K562 (cell line): Measurements from ENCODE around the gene BBX. TPM values are rescaled to one million over a fixed set of nuclear protein-coding genes. Genes with fewer than 3 reads are reported as not detected.

Source experiments
- ATAC-seq: fragments of 200-7000 bp; cut with Tn5 transposase; 3 replicates; pipeline ENCODE4 v1.9.1; 2020; ENCODE audit warnings: moderate library complexity
- BruUV-seq: library from RNA; stranded (reverse); fragments of 400-500 nt; replicated peaks from 2 replicates; lab custom pipeline; 2021; lab: Mats Ljungman, UMichigan
- CTCF ChIA-PET: fragments of 300-600 bp; formaldehyde crosslinking; extraction: SDS; loops from one replicate; lab custom pipeline; 2021; ENCODE audit warnings: low intra/inter-chr PET ratio; lab: Yijun Ruan, JAX
- POLR2A ChIA-PET: fragments of 300-600, 350-650 bp; sonication (Branson Sonifier 250); formaldehyde crosslinking; extraction: SDS; loops from one replicate; lab custom pipeline; 2021; ENCODE audit warnings: antibody characterized with exemption, inconsistent platforms; lab: Yijun Ruan, JAX
- DNase-seq, 4 experiments: peaks; one replicate each; pipeline versions ENCODE4 v3.0.0 to v3.0.0-alpha.2; 2011 to 2018; ENCODE audit warnings: low spot score in 3 of 4, mixed read lengths in 3 of 4; ENCODE audit errors: extremely low read depth in 1 of 4
- FAIRE-seq: peaks from 2 replicates; lab custom pipeline; 2011; peaks lifted over from hg19 to GRCh38; lab: Jason Lieb, UNC
- H2AFZ ChIP-seq: 2 replicates; pipeline ENCODE4 v1.6.0; 2011; ENCODE audit warnings: low read depth, low read length, control low read depth, inconsistent platforms
- H3K27ac ChIP-seq: fragments of 200-600 bp; 3 replicates; pipeline ENCODE4 v1.8.0; 2011; ENCODE audit warnings: low read depth, mild to moderate bottlenecking, control low read depth, inconsistent platforms, low read length, moderate library complexity, mixed read lengths; ENCODE audit errors: extremely low read depth
- H3K27me3 ChIP-seq, 2 experiments: fragments of 300-600 bp in 1 of 2; 2 replicates in 1 of 2; 3 replicates in 1 of 2; pipeline versions ENCODE4 v1.6.0 to v1.8.0; 2011; ENCODE audit warnings: inconsistent platforms in 2 of 2, low read length in 2 of 2, mild to moderate bottlenecking in 1 of 2, mixed read lengths in 1 of 2, moderate library complexity in 1 of 2; ENCODE audit not compliant: control insufficient read depth in 2 of 2, insufficient read depth in 2 of 2
- H3K36me3 ChIP-seq: fragments of 300-600 bp; 3 replicates; pipeline ENCODE4 v1.8.0; 2011; ENCODE audit warnings: mild to moderate bottlenecking, low read length, inconsistent platforms; ENCODE audit not compliant: control insufficient read depth, insufficient read depth
- H3K4me1 ChIP-seq, 2 experiments: fragments of 200-600 bp in 1 of 2; replicated peaks in 1 of 2; 2 replicates in 1 of 2; 3 replicates in 1 of 2; pipeline versions ENCODE4 v1.5.1 to v1.8.0; 2011; ENCODE audit warnings: inconsistent platforms in 2 of 2, low read length in 2 of 2, mild to moderate bottlenecking in 1 of 2, mixed read lengths in 1 of 2, moderate library complexity in 1 of 2; ENCODE audit not compliant: control insufficient read depth in 2 of 2, insufficient read depth in 2 of 2
- H3K4me2 ChIP-seq: 2 replicates; pipeline ENCODE4 v1.6.1; 2011; ENCODE audit warnings: low read length, control low read depth, inconsistent platforms, mixed read lengths; ENCODE audit not compliant: insufficient read depth
- H3K4me3 ChIP-seq: fragments of 200-600 bp; sonication (generic), shearing (Covaris generic); 2 replicates; pipeline ENCODE4 v1.5.1; 2016; ENCODE audit warnings: control low read depth, inconsistent platforms
- H3K79me2 ChIP-seq: fragments of 200-600 bp; 3 replicates; pipeline ENCODE4 v1.8.0; 2011; ENCODE audit warnings: low read length, inconsistent platforms; ENCODE audit not compliant: control insufficient read depth, insufficient read depth
- H3K9ac ChIP-seq, 2 experiments: 2 replicates each; pipeline versions ENCODE4 v1.6.0 to v1.6.1; 2011; ENCODE audit warnings: low read depth in 2 of 2, low read length in 2 of 2, control low read depth in 1 of 2, inconsistent platforms in 1 of 2, mild to moderate bottlenecking in 1 of 2, mixed read lengths in 1 of 2; ENCODE audit not compliant: insufficient read depth in 1 of 2
- H3K9me1 ChIP-seq: one replicate; pipeline ENCODE4 v1.6.0; 2011; ENCODE audit warnings: inconsistent platforms, mild to moderate bottlenecking, low read length, moderate library complexity; ENCODE audit not compliant: control insufficient read depth, insufficient read depth
- H3K9me3 ChIP-seq: replicated peaks from 2 replicates; pipeline ENCODE4 v1.5.1; 2011; ENCODE audit warnings: low read depth, low read length, inconsistent platforms; ENCODE audit not compliant: control insufficient read depth, insufficient read depth
- H4K20me1 ChIP-seq: replicated peaks from 2 replicates; pipeline ENCODE4 v1.6.1; 2011; ENCODE audit warnings: low read length, inconsistent platforms, mixed read lengths; ENCODE audit not compliant: control insufficient read depth, insufficient read depth
- CBFA2T2 ChIP-seq: fragments of 450-650 bp; conservative IDR thresholded peaks from 2 replicates; pipeline ENCODE4 v1.6.1; 2017; ENCODE audit warnings: mild to moderate bottlenecking
- CREM ChIP-seq: IDR thresholded peaks from 2 replicates; pipeline ENCODE4 v1.6.1; 2014; ENCODE audit warnings: antibody characterized with exemption, low read depth
- HINFP ChIP-seq: fragments of 450-650 bp; conservative IDR thresholded peaks from 2 replicates; pipeline ENCODE4 v1.6.1; 2016; ENCODE audit warnings: missing genetic modification characterization, low read depth, mild to moderate bottlenecking, control low read depth, missing compliant biosample characterization
- NFYB ChIP-seq: IDR thresholded peaks from 2 replicates; pipeline ENCODE4 v1.6.1; 2011; ENCODE audit warnings: mild to moderate bottlenecking, moderate library complexity; ENCODE audit not compliant: insufficient read length; ENCODE audit errors: extremely low read depth
- NUFIP1 ChIP-seq: fragments of 450-650 bp; IDR thresholded peaks from 2 replicates; pipeline ENCODE4 v1.6.1; 2018; ENCODE audit not compliant: partially characterized antibody
- RERE ChIP-seq: sonication (generic); formaldehyde crosslinking; IDR thresholded peaks from 2 replicates; pipeline ENCODE4 v1.8.0; 2023; ENCODE audit warnings: missing genetic modification reagents, mild to moderate bottlenecking, borderline replicate concordance
- RFX1 ChIP-seq: fragments of 450-650 bp; IDR thresholded peaks from 2 replicates; pipeline ENCODE4 v1.6.1; 2016; ENCODE audit warnings: mild to moderate bottlenecking, moderate library complexity
- SRSF1 ChIP-seq: fragments of 200-400 bp; formaldehyde crosslinking; IDR thresholded peaks from 2 replicates; pipeline ENCODE4 v1.6.1; 2017; ENCODE audit warnings: mild to moderate bottlenecking, low read depth, low read length, moderate library complexity
- ZBTB17 ChIP-seq: fragments of 450-650 bp; formaldehyde crosslinking; IDR thresholded peaks from 2 replicates; pipeline ENCODE4 v1.4.0; 2020; ENCODE audit warnings: mild to moderate bottlenecking
- ZFP1 ChIP-seq: fragments of 450-650 bp; formaldehyde crosslinking; IDR thresholded peaks from 2 replicates; pipeline ENCODE4 v1.4.0; 2020; ENCODE audit warnings: mild to moderate bottlenecking, mixed read lengths
- ZNF274 ChIP-seq: IDR thresholded peaks from 2 replicates; pipeline ENCODE4 v1.6.1; 2011; ENCODE audit warnings: low read depth, mild to moderate bottlenecking, low read length, moderate library complexity, borderline replicate concordance
- WGBS: fragments of 100-300 bp; shearing (Covaris generic); methylation state at CpG from one replicate; pipeline ENCODE4 v1.1.6; 2016; ENCODE audit warnings: low coverage, mixed read lengths; ENCODE audit not compliant: insufficient coverage; ENCODE audit errors: missing lambda C conversion rate; 5-methylcytosine and 5-hydroxymethylcytosine counted together
- in situ Hi-C: fragments of 300-500 bp; cut with MboI; formaldehyde crosslinking; loops from 4 replicates; pipeline ENCODE4 v1.15.0; 2018; ENCODE audit warnings: inconsistent platforms, mixed read lengths
- intact Hi-C: fragments of 100-400 bp; cut with micrococcal nuclease; formaldehyde crosslinking; loops from 2 replicates; pipeline ENCODE4 v1.14.2; 2022
- polyA plus RNA-seq, 8 experiments: library from polyadenylated mRNA; depleted of rRNA in 4 of 8; stranded (reverse) in 5 of 8; unstranded in 3 of 8; fragments of >200 nt; fragmentation: Nextera tagmentation in 2 of 8; fragmentation: Illumina TruSeq in 1 of 8; extraction: Ambion mirVana in 2 of 8; extraction: Trizol in 1 of 8; gene quantifications; 2 replicates each; pipeline versions ENCODE4 v1.2.1 to v1.2.3, GENCODE V29; 2011 to 2014; ENCODE audit warnings: inconsistent platforms in 1 of 8, missing spikeins in 1 of 8
- total RNA-seq, 7 experiments: library from RNA; depleted of rRNA in 6 of 7; stranded (reverse); fragments of >200 nt in 6 of 7; fragmentation: Illumina TruSeq in 2 of 7; extraction: Trizol in 2 of 7; gene quantifications; 2 replicates each; pipeline versions ENCODE4 v1.2.1 to v1.2.3, GENCODE V29; 2011 to 2021; ENCODE audit warnings: low replicate concordance in 1 of 7
- TF ChIP-seq, protein P1 (sequence below): sonication (generic); formaldehyde crosslinking; IDR thresholded peaks from 2 replicates; pipeline ENCODE4 v1.8.0; 2023; ENCODE audit warnings: mild to moderate bottlenecking, missing genetic modification reagents
- TF ChIP-seq, protein P2 (sequence below): sonication (generic); formaldehyde crosslinking; IDR thresholded peaks from 2 replicates; pipeline ENCODE4 v1.8.1; 2023; ENCODE audit warnings: mild to moderate bottlenecking, missing genetic modification reagents

The BBX gene
- total and polyA plus RNA-seq, 9 of the 15 experiments (the other 6 are each of a cell fraction or from before 2014, with no cell fraction given), result 4.9 to 19.5 (median 11.8) TPM

GRCh38 chr3:107684431-107684925, 161.7 kb downstream of the BBX start:
- ChIA-PET CTCF (no interaction called here), POLR2A (no interaction called here)
- Histone ChIP-seq H4K20me1 (no peaks in the 10 kb centered on the region), H3K9me3 (no peaks in the 10 kb centered on the region), H3K9ac (no peak overlapping the region), H3K4me2 (no peak overlapping the region), H3K79me2 (no peaks in the 10 kb centered on the region), H2AFZ (no peak overlapping the region), H3K9me1 (no peaks in the 10 kb centered on the region), H3K4me3 (no peak overlapping the region), H3K36me3 (no peaks in the 10 kb centered on the region), H3K27me3 (no peaks in the 10 kb centered on the region), H3K27ac (no peak overlapping the region), H3K4me1 (peaks cover 0 to 7% of the 10 kb centered on the region in 2 experiments; a peak in 1 of 5 replicates)
- BruUV-seq, result no TSS peak
- no peak for ATAC-seq
- intact Hi-C loops (no loop called here), in situ Hi-C loops (no loop called here)
- DNase-seq, result no peak
- 21% methylated on average over 5 of the region's 5 CpGs for WGBS
- no peak for FAIRE-seq
- TF ChIP-seq NUFIP1, result no peak
- TF ChIP-seq, protein P1, sequence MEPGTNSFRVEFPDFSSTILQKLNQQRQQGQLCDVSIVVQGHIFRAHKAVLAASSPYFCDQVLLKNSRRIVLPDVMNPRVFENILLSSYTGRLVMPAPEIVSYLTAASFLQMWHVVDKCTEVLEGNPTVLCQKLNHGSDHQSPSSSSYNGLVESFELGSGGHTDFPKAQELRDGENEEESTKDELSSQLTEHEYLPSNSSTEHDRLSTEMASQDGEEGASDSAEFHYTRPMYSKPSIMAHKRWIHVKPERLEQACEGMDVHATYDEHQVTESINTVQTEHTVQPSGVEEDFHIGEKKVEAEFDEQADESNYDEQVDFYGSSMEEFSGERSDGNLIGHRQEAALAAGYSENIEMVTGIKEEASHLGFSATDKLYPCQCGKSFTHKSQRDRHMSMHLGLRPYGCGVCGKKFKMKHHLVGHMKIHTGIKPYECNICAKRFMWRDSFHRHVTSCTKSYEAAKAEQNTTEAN, result no peak
- TF ChIP-seq CBFA2T2, result no peak
- TF ChIP-seq ZNF274, result no peak
- TF ChIP-seq ZBTB17, result no peak
- no peak for TF ChIP-seq NFYB
- TF ChIP-seq SRSF1, result no peak
- TF ChIP-seq, protein P2, sequence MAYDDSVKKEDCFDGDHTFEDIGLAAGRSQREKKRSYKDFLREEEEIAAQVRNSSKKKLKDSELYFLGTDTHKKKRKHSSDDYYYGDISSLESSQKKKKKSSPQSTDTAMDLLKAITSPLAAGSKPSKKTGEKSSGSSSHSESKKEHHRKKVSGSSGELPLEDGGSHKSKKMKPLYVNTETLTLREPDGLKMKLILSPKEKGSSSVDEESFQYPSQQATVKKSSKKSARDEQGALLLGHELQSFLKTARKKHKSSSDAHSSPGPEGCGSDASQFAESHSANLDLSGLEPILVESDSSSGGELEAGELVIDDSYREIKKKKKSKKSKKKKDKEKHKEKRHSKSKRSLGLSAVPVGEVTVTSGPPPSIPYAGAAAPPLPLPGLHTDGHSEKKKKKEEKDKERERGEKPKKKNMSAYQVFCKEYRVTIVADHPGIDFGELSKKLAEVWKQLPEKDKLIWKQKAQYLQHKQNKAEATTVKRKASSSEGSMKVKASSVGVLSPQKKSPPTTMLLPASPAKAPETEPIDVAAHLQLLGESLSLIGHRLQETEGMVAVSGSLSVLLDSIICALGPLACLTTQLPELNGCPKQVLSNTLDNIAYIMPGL (CRISPR knock-in tag), result no peak
- TF ChIP-seq HINFP (tag), result no peak
- TF ChIP-seq RFX1, result peak; percentile 58
- TF ChIP-seq RERE, result no peak
- no peak for TF ChIP-seq ZFP1 (CRISPR knock-in tag)
- 0 out of 2 replicates have a peak, but pooled peaks have one; percentile 7 for TF ChIP-seq CREM
